Midbrain (tissue), 1 donor: ENCODE measurements around the gene CHORDC1.
"Not testable (repeated sequence)": the region's sequence is repeated elsewhere in the genome, so short reads cannot be mapped to it uniquely, and the experiment has no call there.

Experiments used
- DNase-seq: peaks from one replicate; lab custom pipeline; 2025; lab: John Stamatoyannopoulos, UW

The CHORDC1 gene

DNA sequence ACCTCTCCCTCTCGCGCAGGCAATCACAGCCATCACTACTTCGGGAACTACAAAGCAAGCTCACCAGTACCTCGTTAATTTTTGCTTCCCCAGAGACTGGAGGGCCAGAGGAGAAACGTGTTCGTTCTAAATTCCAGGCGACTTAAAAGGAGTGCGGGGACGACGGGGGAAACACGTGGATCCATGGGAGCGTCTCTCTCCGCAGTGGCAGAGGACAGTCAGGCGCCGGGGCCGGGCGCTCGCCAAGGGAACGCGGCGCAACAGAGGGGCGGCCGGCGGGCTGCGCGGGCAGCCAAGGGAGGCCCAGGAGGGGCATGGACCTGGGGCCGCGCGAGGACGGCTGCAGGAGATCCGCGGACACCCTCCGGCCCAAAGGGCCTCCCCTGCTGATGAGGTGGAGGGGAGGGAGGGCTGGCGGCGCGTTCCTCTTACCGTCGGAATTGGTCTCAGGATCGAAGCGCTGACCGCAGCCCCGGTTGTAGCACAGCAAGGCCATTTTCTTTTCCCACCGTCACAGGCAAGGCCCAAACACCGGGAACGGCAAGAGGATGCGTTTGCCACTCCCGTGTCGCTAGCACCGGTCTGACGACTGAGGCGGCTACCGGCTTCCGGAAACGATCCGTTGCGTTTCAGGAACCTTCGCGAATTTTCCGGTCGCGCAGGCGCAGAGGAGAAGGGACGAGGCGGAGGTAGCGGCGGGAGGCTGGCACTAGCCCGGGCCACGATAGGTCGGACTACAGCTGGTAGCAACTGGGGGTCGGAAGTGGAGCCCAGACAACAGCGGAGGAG lies at the start of gene CHORDC1:
TSS of gene CHORDC1 (minus strand) at position 591 of the 789 bp plus-strand sequence. CDS start at position 496, 95 bp downstream.
- peak; percentile 94 for DNase-seq

DNA sequence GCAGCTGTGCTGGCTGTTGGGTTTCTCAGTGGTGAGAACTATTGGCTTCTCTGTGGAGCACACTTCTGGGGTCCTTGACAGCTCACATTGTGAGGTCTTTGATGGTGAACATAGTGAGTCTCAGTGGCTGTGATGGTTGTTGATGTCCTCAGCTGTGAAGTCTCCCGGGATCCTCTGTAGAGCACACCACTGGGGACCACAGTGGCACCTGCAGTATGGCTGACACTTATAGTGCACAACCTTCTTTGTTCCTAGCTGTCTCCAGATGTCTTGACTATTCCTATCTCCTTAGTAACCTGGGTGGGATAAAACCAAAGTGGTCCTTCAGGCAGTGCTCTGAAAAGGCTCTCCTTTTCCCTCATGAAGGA lies 34.3 kb upstream of the CHORDC1 start:
- DNase-seq = no peak

DNA sequence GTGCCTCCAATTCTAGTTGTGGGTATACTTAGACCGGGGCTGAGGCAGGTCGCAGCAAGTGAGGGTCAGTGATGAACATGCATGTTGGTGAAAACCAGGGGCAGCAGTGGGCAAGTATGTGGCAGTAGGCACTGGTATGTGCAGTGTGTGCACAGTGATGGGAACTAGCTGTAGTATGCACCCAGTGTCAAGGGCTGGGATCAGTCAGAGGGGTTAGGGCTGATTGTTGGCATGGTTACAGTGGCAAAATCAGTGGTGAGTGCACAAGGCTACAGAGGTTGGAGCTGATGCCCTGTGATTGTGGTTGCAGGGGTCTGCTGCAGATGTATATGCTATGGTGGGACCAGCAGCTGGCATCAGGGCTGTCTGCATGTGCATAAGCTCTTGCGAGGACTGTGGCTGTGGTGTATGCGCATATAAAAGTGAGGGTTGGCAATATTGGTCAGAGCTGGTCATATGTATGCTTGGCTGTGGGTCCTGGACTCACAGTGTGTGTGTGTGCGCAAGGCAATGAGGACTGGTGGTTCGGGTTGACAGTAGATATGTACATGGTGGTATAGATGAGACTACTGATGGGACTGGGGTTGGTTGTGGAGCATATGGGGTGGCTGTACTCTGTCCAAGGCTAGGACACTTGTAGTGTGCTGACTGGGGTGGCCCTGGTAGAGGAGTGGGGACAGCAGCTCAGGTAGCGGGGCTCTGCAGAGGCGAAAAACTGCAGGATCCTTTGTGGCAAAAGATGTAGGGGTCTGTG lies 33.7 kb upstream of the CHORDC1 start:
- DNase-seq = no peak

DNA sequence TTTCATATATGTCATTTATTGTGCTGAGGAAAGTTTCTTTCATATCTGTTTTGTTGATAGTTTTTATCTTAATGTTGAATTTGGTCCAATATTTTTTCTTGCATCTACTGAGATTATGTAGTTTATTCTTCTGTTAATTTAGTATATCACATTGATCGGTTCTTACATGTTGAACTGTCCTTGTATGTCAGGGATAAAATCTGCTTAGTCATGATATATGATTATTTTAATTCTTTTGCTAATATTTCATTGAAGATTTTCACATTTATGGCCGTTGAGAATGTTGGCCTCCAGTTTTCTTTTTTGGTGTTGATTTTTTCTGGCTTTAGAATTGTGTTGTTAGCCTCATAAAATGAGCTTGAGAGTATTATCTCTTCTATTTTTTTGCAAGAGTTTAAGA lies 31.2 kb upstream of the CHORDC1 start:
- DNase-seq = no peak

DNA sequence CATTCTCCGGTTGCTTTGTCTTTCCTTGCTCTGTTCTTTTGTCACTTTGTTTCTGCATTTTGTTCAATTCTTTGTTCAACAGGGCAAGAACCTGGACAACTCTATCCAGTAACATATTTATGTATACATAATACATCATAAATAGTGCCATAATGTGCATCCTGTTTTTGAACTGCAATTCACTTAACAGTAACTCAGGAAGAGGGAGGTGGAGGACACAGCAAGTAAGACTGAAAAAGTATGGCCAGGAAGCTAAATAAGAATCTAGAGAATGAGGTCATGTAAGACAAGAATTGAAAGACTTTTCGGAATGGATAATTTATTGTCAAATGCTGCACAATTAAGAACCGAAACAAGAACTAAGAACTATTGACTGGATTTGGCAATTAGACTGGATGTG lies 29.2 kb upstream of the CHORDC1 start:
- DNase-seq = no peak

DNA sequence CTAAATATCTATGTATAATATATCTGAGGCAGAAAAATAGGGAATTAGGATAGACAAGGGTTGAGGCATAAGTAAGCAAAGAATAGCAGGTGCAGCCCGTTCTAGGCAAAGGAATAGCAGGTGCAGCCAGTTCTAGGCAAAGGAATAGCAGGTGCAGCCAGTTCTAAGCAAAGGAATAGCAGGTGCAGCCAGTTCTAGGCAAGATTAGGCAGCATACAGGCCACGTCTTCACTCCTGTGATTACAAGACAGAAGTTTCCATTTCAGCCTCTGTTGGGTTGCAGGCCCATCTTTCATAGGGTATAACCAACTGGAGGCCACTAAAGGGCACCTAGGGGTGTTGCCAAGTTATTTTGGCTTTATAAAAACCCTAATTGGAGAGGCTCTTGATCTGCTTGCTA lies 28.8 kb upstream of the CHORDC1 start:
- no peak for DNase-seq

DNA sequence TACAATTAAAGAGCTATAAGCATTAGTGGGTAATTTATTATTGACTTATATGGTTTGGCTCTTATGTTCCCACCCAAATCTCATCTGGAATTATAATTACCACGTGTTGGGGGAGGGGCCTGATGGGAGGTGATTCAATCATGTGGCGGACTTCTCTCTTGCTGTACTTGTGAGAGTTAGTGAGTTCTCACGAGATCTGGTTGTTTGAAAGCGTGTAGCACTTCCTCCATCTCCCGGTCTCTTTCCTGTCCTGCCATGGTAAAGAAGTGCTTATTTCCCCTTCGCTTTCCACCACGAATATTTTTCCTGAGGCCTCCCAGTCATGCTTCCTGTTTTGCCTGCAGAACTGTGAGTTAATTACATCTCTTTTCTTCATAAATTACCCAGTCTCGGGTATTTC lies 28.1 kb upstream of the CHORDC1 start:
- DNase-seq = no peak

DNA sequence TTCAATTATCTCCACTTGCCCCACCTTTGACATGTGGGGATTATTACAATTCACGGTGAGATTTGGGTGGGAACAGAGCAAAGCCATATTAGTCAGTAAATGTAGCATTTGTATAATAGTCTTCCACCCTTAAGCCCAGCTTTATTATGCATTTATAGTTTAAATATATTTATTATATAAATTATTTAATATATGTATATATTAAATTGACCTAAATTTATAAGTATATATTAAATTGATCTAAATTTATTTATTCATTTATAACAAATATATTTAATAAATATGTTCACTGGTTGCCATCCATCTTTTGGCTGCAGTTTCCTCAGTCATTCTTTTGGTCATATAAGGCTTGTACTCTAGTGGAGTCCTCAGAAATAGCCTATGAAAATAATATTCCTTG lies 23.6 kb upstream of the CHORDC1 start:
- no peak for DNase-seq

DNA sequence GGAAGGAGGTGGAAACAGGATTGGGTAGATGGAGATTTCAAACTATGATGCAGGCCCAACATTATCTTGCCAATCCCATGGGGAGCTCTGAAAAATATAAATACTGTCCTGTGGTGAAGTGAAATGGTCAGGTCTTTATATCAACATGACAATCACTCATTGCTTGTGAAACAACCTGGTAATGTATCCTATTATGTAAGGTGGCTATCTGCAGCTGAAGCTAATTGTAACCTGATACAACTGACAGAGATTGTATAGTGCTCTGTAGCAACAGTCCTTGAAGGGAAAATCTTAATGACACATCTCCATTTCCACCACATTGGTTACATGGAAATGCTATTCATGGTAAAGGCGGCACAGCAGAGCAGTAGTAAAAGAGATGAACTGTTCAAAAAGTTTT lies 20.7 kb upstream of the CHORDC1 start:
- no peak for DNase-seq

DNA sequence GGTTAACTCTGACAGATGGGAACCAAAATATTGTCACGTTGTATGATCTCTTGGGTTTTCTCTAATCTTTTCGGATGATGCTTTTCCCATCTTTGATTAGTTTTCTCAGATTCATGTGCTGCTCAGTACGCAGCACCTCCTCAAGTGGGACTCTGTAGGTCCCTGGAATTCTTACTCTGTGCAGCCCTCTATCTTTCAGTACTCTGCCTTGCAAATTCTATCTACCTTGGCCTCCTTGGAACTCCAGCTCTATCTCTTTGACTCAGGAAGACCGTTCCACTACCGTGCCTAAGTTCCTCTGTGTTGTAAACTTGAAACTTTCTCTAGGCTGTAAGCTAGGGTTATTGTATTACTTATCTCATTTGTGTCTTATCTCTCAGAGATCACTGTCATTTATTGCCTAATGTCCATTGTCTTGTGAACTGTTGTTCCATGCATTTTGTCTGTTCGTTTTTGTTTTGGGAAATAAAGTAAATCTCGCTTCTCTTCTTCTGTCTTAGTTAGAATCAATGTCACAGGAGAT lies 20.1 kb upstream of the CHORDC1 start:
- no peak for DNase-seq

DNA sequence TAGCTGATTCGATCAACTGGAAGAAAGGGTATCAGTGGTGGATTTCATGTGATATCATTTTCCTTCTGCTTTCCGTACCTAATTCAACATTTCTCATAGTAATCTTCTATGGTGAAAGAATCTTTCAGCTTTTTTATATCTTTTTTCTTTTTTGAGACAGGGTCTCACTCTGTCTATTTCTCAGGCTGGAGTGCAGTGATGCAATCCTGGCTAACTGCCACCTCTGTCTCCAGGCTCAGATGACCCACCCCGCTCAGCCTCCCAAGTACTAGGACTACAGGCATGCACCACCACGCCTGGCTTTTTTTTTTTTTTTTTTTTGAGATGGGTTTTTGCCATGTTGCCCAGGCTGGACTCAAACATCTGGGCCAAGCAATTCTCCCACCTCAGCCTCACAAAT lies 18.6 kb upstream of the CHORDC1 start:
- no peak for DNase-seq

DNA sequence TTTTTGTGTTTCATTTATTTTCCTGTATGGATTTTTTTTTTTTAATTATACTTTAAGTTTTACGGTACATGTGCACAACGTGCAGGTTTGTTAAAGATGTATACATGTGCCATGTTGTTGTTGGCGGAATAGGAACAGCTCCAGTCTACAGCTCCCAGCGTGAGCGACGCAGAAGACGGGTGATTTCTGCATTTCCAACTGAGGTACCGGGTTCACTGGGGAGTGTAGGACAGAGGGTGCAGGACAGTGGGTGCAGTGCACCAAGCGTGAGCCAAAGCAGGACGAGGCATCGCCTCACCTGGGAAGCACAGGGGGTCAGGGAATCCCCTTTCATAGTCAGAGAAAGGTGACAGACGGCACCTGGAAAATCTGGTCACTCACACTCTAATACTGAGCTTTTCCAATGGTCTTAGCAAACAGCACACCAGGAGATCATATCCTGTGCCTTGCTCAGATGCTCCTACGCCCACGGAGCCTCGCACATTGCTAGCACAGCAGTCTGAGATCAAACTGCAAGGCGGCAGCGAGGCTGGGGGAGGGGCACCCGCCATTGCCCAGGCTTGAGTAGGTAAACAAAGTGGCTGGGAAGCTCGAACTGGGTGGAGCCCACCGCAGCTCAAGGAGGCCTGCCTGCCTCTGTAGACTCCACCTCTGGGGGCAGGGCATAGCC lies 17.3 kb upstream of the CHORDC1 start:
- DNase-seq = not testable (repeated sequence)

DNA sequence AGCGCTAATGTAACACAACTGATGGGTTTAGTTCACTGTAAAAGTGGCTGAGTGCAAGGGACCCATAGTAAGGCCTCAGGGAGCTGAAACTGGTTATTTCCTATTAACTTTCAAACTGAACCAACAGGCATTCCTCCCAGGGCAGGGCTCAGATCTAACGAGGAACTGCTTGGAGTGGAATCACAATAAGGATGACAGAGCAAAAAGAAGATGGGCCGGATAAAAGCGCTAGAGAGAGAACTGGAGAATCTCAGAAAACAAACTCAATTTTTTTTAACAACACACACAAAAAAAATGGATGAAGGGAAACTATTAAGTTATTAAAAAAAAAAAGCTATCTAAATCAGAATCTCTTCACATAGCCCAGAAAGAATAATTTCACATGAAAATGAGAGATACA lies 14.2 kb upstream of the CHORDC1 start:
- no peak for DNase-seq

DNA sequence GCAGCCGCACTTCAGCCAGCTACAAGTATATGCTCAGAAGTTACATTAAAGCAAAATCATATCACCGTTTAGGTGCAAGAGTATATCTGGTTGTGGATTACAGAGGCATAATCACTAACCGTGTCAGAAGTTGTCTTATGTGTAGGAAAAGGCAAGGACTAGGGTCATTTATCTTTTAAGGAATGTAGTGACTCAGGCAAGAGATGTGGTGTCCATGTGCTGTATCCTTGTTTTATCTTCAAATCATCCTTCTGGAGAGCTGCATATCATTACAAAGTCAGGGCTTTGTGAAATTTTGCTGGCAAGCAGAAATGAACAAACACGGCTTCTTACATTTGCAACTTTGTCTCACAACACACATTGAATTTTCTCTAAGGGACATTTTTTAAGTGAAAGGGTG lies 12.7 kb upstream of the CHORDC1 start:
- DNase-seq = no peak

DNA sequence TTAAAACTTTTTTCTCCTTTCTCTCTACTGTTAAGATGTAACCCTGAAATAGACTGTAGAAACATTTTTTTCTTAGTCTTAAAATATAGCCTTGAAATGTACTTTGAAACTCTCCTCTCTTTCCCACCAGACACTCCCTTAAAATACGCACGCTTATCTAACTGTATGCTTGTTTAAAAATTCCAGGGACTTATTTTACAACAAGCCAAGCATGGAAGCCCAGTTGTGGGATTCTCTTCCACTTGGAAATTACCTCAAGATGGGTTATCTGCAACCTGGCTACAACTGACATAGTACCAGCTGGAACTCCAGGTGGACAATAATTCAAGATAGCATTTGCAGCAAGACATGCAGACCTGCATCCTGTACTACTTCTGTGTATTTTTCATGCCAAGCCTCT lies 12.1 kb upstream of the CHORDC1 start:
- DNase-seq = no peak

DNA sequence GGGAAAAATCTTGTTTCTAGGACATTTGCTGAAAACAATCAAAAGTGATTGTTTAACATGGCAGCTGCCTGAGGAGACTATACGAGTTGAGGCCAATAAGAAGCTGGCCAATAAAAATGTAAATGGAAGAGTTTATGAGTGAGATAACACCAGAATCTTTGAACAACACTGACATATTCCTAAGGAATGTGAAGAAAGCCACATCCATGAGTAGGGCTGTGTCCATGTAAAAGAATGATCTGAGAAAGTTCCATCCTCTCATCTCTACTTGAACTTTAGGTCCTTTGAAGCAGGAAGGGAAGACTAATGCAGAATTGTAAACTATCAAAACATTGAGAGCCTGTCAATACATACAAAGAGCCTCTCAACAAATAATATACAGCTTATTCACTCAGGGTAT lies 6.9 kb upstream of the CHORDC1 start:
- no peak for DNase-seq

DNA sequence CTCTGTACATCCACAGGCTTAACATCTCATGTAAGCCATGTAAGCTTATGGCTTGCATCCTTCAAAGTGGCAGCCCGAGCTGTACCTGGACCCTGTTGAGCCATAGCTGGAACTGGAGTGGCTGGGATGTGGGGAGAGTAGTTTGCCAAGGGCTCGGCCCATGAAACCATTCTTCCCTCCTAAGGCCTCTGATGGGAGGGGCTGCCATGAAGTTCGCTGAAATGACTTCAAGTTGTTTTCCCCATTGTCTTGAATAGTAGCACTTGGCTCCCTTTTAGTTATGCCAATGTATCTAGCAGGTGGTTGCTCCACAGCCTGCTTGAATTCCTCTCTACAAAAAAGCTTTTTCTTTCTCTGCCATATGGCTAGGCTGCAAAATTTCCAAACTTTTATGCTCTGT lies 5.2 kb upstream of the CHORDC1 start:
- no peak for DNase-seq

DNA sequence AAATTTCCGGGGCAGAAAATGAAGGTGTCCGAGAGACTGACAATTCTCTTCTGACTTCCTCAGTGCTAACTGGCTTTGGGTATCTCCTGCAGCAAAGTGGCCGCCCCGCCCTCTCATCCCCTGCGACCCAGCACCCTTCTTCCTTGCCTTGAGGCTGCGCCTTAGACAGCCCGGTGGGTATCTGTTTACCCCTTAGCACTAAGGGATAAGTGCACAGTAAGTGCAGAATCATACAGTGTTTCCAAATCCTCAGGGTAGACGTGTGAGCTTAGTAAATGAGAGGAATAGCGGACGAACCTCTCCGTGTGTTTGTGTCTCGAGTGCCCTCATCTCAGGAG lies 368 bp upstream of the CHORDC1 start:
- peak; percentile 85 for DNase-seq

DNA sequence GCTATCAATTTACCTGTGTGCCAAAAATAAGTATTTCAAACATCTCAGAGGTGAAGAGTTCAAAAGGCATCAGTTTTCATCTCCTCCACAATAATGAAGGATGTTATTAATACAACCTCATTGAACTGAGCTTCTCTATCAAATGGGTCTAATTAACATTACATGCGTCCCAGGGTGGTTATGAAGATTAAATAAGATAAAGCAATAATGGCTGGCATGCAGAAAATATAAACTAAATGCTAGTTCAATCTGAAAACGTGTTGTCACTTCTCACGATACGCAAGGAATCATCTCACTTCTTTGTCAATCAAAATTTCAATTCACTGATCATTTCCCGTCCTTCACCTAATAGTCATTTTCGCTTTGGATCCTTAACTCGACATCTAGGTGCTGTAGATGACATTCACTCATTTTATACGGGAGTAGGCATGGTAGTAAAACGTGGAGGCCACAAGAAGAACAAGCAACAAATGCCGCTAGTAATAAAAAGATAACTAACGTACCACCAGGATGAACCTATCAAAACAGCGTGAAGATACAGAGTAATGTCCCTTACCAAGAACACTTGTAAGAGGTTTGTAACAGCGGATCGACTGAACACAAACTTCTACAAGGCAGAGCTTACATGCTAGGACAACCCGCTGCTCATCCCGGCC lies 918 bp downstream of the CHORDC1 start:
- DNase-seq = no peak

DNA sequence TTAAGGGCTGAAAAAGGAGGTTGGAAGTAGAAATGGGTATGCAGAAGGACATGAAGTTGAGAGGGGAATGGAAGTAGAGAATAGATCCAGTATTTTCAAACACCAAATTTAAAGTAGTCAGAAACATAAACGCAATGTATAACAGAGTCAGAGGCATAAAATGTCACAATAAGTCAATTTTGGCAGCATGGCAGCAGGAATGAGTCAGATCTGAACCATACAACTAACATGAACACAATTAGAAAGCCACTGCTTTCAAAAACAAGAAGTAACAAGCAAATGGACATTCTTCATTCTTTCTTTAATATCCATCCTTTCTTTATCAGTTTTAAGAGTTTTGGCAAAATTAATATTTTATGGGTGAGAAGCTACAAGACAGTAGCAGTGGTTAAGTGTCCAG lies 2.5 kb downstream of the CHORDC1 start:
- no peak for DNase-seq

DNA sequence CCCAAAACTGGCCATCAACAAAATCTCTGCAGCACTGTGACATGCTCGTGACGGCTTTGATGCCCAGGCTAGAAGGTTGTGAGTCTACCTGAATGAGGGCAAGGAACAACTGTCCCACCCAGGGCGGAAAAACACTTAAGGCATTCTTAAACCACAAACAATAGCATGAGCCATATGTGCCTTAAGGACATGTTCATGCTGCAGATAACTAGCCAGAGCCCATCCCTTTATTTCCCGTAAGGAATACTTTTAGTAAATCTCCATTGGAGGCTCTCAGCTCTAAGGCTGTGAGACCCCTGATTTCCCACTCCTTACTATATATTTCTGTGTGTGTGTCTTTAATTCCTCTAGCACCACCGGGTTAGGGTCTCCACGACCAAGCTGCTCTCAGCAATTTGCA lies 3.4 kb downstream of the CHORDC1 start:
- DNase-seq = no peak

DNA sequence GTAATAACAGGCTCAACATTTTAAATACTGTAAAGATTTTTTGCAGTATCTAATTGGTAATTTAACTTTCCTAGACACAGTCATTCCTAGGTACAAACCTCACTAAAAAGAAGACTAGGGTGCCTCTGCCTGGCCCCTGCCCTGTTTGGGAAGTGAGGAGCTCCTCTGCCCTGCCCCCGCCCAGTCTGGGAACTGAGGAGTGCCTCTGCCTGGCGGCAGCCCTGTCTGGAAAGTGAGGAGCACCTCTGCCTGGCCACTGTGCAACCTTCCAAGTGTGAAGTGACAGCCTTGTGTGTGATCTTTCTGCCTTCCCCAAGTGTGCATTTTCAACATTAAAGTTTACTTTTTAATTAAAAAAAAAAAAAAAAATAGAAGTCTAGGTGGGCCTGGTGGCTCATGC lies 4.2 kb downstream of the CHORDC1 start:
- no peak for DNase-seq
